ENCODE results near the gene C1QL4. TPM values are rescaled to one million over a fixed set of nuclear protein-coding genes. Genes with fewer than 3 reads are reported as not detected.

The C1QL4 gene
- total RNA-seq, 2 donors from 2014 or later: not detected

- Histone ChIP-seq H3K36me3 (replicated peaks in 1 of 2; ENCODE audit: insufficient read depth in 1 of 2, low read depth in 2 of 2) (no peaks in the 10 kb centered on the region), H3K4me1 (peaks cover 26% of the 10 kb centered on the region), H3K4me3 (no peak overlapping the region), H3K27ac (no peak overlapping the region), H3K9me3 (no peaks in the 10 kb centered on the region), H3K27me3 (peaks cover 3 to 16% of the 10 kb centered on the region in 2 donors)
- ATAC-seq (no peak), DNase-seq (peak in 1 of 4 donors; percentile 24)
- intact Hi-C loops (cut with DNase I): no loop called here
- WGBS, 2 donors: 41 to 44% methylated on average over 12 to 18 of the region's 18 CpGs
- no peak for TF ChIP-seq CTCF (IDR thresholded peaks at IDR 0.05)
- TF ChIP-seq POLR2A (IDR thresholded peaks at IDR 0.05): no peak
Observed at GRCh38 chr12:49293056-49293956, 43.7 kb downstream of the C1QL4 start.

GRCh38 chr12:49292729-49293055 is 44.3 kb downstream of the C1QL4 start:
- H3K4me1 ChIP-seq: peaks cover 24% of the 10 kb centered on the region
- H3K36me3 ChIP-seq (replicated peaks in 1 of 2; ENCODE audit: insufficient read depth in 1 of 2, low read depth in 2 of 2): no peaks in the 10 kb centered on the region
- H3K27me3 ChIP-seq: peaks cover 3 to 16% of the 10 kb centered on the region in 2 donors
- ATAC-seq (no peak), DNase-seq (no peak)
- H3K4me3 ChIP-seq: no peak overlapping the region
- intact Hi-C loops (cut with DNase I): no loop called here
- no peak overlapping the region for H3K27ac ChIP-seq
- H3K9me3 ChIP-seq: no peaks in the 10 kb centered on the region
- TF ChIP-seq POLR2A (IDR thresholded peaks at IDR 0.05): no peak
- TF ChIP-seq CTCF (IDR thresholded peaks at IDR 0.05): no peak
- WGBS, 2 donors: 49 to 68% methylated on average over 4 to 7 of the region's 7 CpGs

GRCh38 chr12:49288922-49289555 is 47.9 kb downstream of the C1QL4 start:
- no peak overlapping the region for H3K4me3 ChIP-seq
- no peak overlapping the region for H3K27ac ChIP-seq
- TF ChIP-seq POLR2A (IDR thresholded peaks at IDR 0.05) (no peak), CTCF (IDR thresholded peaks at IDR 0.05) (no peak)
- no peaks in the 10 kb centered on the region for H3K9me3 ChIP-seq
- ATAC-seq: no peak
- H3K36me3 ChIP-seq (replicated peaks in 1 of 2; ENCODE audit: insufficient read depth in 1 of 2, low read depth in 2 of 2): no peaks in the 10 kb centered on the region
- no peaks in the 10 kb centered on the region for H3K27me3 ChIP-seq
- no peak for DNase-seq
- 66 to 73% methylated on average over 9 of the region's 9 CpGs for WGBS, 2 donors
- intact Hi-C loops (cut with DNase I): no loop called here
- H3K4me1 ChIP-seq: no peaks in the 10 kb centered on the region

GRCh38 chr12:49288412-49288853 is 48.6 kb downstream of the C1QL4 start:
- TF ChIP-seq CTCF (IDR thresholded peaks at IDR 0.05) (peak; percentile 69 to 83 (median 76)), POLR2A (IDR thresholded peaks at IDR 0.05) (no peak)
- intact Hi-C loops (cut with DNase I): no loop called here
- no peaks in the 10 kb centered on the region for H3K9me3 ChIP-seq
- H3K27me3 ChIP-seq: no peaks in the 10 kb centered on the region
- H3K4me1 ChIP-seq: no peaks in the 10 kb centered on the region
- no peak overlapping the region for H3K4me3 ChIP-seq
- DNase-seq (peak; percentile 52 to 70 (median 61)), ATAC-seq (peak; percentile 68)
- no peaks in the 10 kb centered on the region for H3K36me3 ChIP-seq (replicated peaks in 1 of 2; ENCODE audit: insufficient read depth in 1 of 2, low read depth in 2 of 2)
- H3K27ac ChIP-seq: no peak overlapping the region
- WGBS, 2 donors: 3 to 5% methylated on average over 11 of the region's 11 CpGs
